ENCODE results near the gene RANBP17.

- TF ChIP-seq CTCF (IDR thresholded peaks at IDR 0.05) (no peak), EZH2 (IDR thresholded peaks at IDR 0.05) (no peak), EZH2phosphoT487 (IDR thresholded peaks at IDR 0.05) (no peak)
Observed at GRCh38 chr5:171250738-171251137, 388.9 kb downstream of the RANBP17 start.
